Ascending aorta (tissue), 2 donors: Measurements from ENCODE around the gene TRPV5. TPM values are rescaled to one million over a fixed set of nuclear protein-coding genes. Genes with fewer than 3 reads are reported as not detected.

Experiments used
- DNase-seq, 2 donors: peaks; one replicate each; pipeline ENCODE4 v3.0.0-alpha.2; 2019; ENCODE audit warnings: low spot score in 2 of 2
- H3K27ac ChIP-seq, 2 donors: fragments of 200-600 bp; sonication (generic); one replicate each; pipeline ENCODE4 v1.5.1; 2016 to 2017; ENCODE audit warnings: mild to moderate bottlenecking in 1 of 2
- H3K27me3 ChIP-seq: fragments of 200-600 bp; sonication (generic); one replicate; pipeline ENCODE4 v1.5.1; 2017
- H3K36me3 ChIP-seq, 2 donors: fragments of 200-600 bp; sonication (generic); one replicate each; pipeline ENCODE4 v1.5.1; 2016
- H3K4me1 ChIP-seq, 2 donors: fragments of 200-600 bp; sonication (generic); one replicate each; pipeline ENCODE4 v1.5.1; 2016 to 2017; ENCODE audit warnings: mild to moderate bottlenecking in 1 of 2
- H3K4me3 ChIP-seq, 2 donors: fragments of 200-600 bp; sonication (generic); one replicate each; pipeline ENCODE4 v1.5.1; 2016 to 2017; ENCODE audit warnings: mild to moderate bottlenecking in 1 of 2
- H3K9me3 ChIP-seq, 2 donors: fragments of 200-600 bp; sonication (generic); one replicate each; pipeline ENCODE4 v1.5.1; 2016
- CTCF ChIP-seq, 3 experiments: fragments of 200-600 bp in 2 of 3; fragments of 450-650 bp in 1 of 3; sonication (generic) in 2 of 3; IDR thresholded peaks; one replicate each; pipeline ENCODE4 v1.5.1; 2016 to 2019; ENCODE audit warnings: antibody characterized with exemption in 3 of 3, mild to moderate bottlenecking in 1 of 3, moderate library complexity in 1 of 3
- intact Hi-C: fragments of 100-400 bp; cut with DNase I; formaldehyde crosslinking; loops from one replicate; pipeline ENCODE4 v1.15.1; 2023
- total RNA-seq: library from RNA; depleted of rRNA; stranded (reverse); fragments of >200 nt; gene quantifications from one replicate; pipeline ENCODE4 v1.1.0, GENCODE V29; 2016

The TRPV5 gene
- total RNA-seq, 1 donor from 2014 or later, result not detected

GRCh38 chr7:142880876-142881505 is 52.6 kb downstream of the TRPV5 start:
- DNase-seq, result no peak
- H3K36me3 ChIP-seq, result no peaks in the 10 kb centered on the region
- intact Hi-C loops, result no loop called here
- no peak overlapping the region for H3K4me3 ChIP-seq
- no peaks in the 10 kb centered on the region for H3K4me1 ChIP-seq
- H3K9me3 ChIP-seq, result no peaks in the 10 kb centered on the region
- no peak overlapping the region for H3K27ac ChIP-seq
- no peaks in the 10 kb centered on the region for H3K27me3 ChIP-seq
- TF ChIP-seq CTCF (IDR thresholded peaks at IDR 0.05), result peak; percentile 23 to 51 (median 44)

- no peak overlapping the region for H3K27ac ChIP-seq
- no peaks in the 10 kb centered on the region for H3K4me1 ChIP-seq
- H3K36me3 ChIP-seq, result no peaks in the 10 kb centered on the region
- no peaks in the 10 kb centered on the region for H3K27me3 ChIP-seq
- DNase-seq, result no peak
- H3K4me3 ChIP-seq, result no peak overlapping the region
- no peak for TF ChIP-seq CTCF (IDR thresholded peaks at IDR 0.05)
- intact Hi-C loops, result no loop called here
- no peaks in the 10 kb centered on the region for H3K9me3 ChIP-seq
Measured at GRCh38 chr7:142879060-142879459, 54.5 kb downstream of the TRPV5 start.

- intact Hi-C loops, result no loop called here
- TF ChIP-seq CTCF (IDR thresholded peaks at IDR 0.05), result no peak
- no peak overlapping the region for H3K27ac ChIP-seq
- no peaks in the 10 kb centered on the region for H3K27me3 ChIP-seq
- H3K9me3 ChIP-seq, result no peaks in the 10 kb centered on the region
- no peak for DNase-seq
- no peaks in the 10 kb centered on the region for H3K36me3 ChIP-seq
- no peak overlapping the region for H3K4me3 ChIP-seq
- H3K4me1 ChIP-seq, result no peaks in the 10 kb centered on the region
Measured at GRCh38 chr7:142878315-142878714, 55.2 kb downstream of the TRPV5 start.

GRCh38 chr7:142876991-142877910 is 56.3 kb downstream of the TRPV5 start:
- DNase-seq, result no peak
- Histone ChIP-seq H3K9me3 (no peaks in the 10 kb centered on the region), H3K27ac (no peak overlapping the region), H3K4me1 (no peaks in the 10 kb centered on the region), H3K27me3 (no peaks in the 10 kb centered on the region), H3K4me3 (no peak overlapping the region), H3K36me3 (no peaks in the 10 kb centered on the region)
- no peak for TF ChIP-seq CTCF (IDR thresholded peaks at IDR 0.05)
- intact Hi-C loops, result no loop called here

GRCh38 chr7:142876236-142876960 is 57.1 kb downstream of the TRPV5 start:
- no peak for DNase-seq
- no peaks in the 10 kb centered on the region for H3K9me3 ChIP-seq
- intact Hi-C loops, result no loop called here
- no peak overlapping the region for H3K4me3 ChIP-seq
- H3K27ac ChIP-seq, result no peak overlapping the region
- H3K36me3 ChIP-seq, result peaks cover 0 to 2% of the 10 kb centered on the region in 2 donors
- H3K4me1 ChIP-seq, result no peaks in the 10 kb centered on the region
- no peaks in the 10 kb centered on the region for H3K27me3 ChIP-seq
- TF ChIP-seq CTCF (IDR thresholded peaks at IDR 0.05), result no peak
